ENCODE data around the gene DNLZ.

Gene DNLZ

GRCh38 chr9:136333486-136333885 is 30.1 kb downstream of the DNLZ start:
- in situ Hi-C loops (cut with MboI; ENCODE audit: low sequenced_read_pairs) = no loop called here

- in situ Hi-C loops (cut with MboI; ENCODE audit: low sequenced_read_pairs) = no loop called here
Measured at GRCh38 chr9:136333045-136333444, 30.5 kb downstream of the DNLZ start.

- in situ Hi-C loops (cut with MboI; ENCODE audit: low sequenced_read_pairs) = no loop called here
Measured at GRCh38 chr9:136332482-136332983, 31.0 kb downstream of the DNLZ start.

- in situ Hi-C loops (cut with MboI; ENCODE audit: low sequenced_read_pairs) = no loop called here
Measured at GRCh38 chr9:136331556-136332481, 31.7 kb downstream of the DNLZ start.

GRCh38 chr9:136331030-136331429 is 32.5 kb downstream of the DNLZ start:
- in situ Hi-C loops (cut with MboI; ENCODE audit: low sequenced_read_pairs) = no loop called here

- in situ Hi-C loops (cut with MboI; ENCODE audit: low sequenced_read_pairs) = no loop called here
Measured at GRCh38 chr9:136330406-136330990, 33.0 kb downstream of the DNLZ start.

- in situ Hi-C loops (cut with MboI; ENCODE audit: low sequenced_read_pairs) = no loop called here
Measured at GRCh38 chr9:136329636-136330405, 33.7 kb downstream of the DNLZ start.

GRCh38 chr9:136329211-136329627 is 34.3 kb downstream of the DNLZ start:
- in situ Hi-C loops (cut with MboI; ENCODE audit: low sequenced_read_pairs) = no loop called here

- in situ Hi-C loops (cut with MboI; ENCODE audit: low sequenced_read_pairs) = no loop called here
Measured at GRCh38 chr9:136328622-136329041, 34.9 kb downstream of the DNLZ start.

GRCh38 chr9:136328011-136328621 is 35.4 kb downstream of the DNLZ start:
- in situ Hi-C loops (cut with MboI; ENCODE audit: low sequenced_read_pairs) = no loop called here

GRCh38 chr9:136327304-136327974 is 36.1 kb downstream of the DNLZ start, which contains the start of gene GPSM1:
Gene GPSM1 (plus strand): TSS chr9:136327539. CDS start chr9:136327696, 157 bp downstream.
- in situ Hi-C loops (cut with MboI; ENCODE audit: low sequenced_read_pairs) = no loop called here

- in situ Hi-C loops (cut with MboI; ENCODE audit: low sequenced_read_pairs) = no loop called here
Measured at GRCh38 chr9:136326761-136327303, 36.7 kb downstream of the DNLZ start.

GRCh38 chr9:136326061-136326760 is 37.3 kb downstream of the DNLZ start:
- in situ Hi-C loops (cut with MboI; ENCODE audit: low sequenced_read_pairs) = no loop called here

GRCh38 chr9:136325358-136325757 is 38.2 kb downstream of the DNLZ start:
- in situ Hi-C loops (cut with MboI; ENCODE audit: low sequenced_read_pairs) = no loop called here

- in situ Hi-C loops (cut with MboI; ENCODE audit: low sequenced_read_pairs) = no loop called here
Measured at GRCh38 chr9:136324501-136325300, 38.8 kb downstream of the DNLZ start.

GRCh38 chr9:136323371-136323789 is 40.2 kb downstream of the DNLZ start:
- in situ Hi-C loops (cut with MboI; ENCODE audit: low sequenced_read_pairs) = no loop called here

- in situ Hi-C loops (cut with MboI; ENCODE audit: low sequenced_read_pairs) = no loop called here
Measured at GRCh38 chr9:136322756-136323330, 40.7 kb downstream of the DNLZ start.

GRCh38 chr9:136321561-136321960 is 42.0 kb downstream of the DNLZ start:
- in situ Hi-C loops (cut with MboI; ENCODE audit: low sequenced_read_pairs) = no loop called here
